SK-N-DZ (cell line): Measurements from ENCODE around the gene CHD5.
A peak's percentile ranks its signal among the peaks of the same experiment; 100 is the strongest.
"Not testable (repeated sequence)": the region's sequence is repeated elsewhere in the genome, so short reads cannot be mapped to it uniquely, and the experiment has no call there.

Experiments used
- DNase-seq: peaks from one replicate; pipeline ENCODE4 v3.0.0-alpha.2; 2015; ENCODE audit warnings: low spot score

Gene CHD5

GRCh38 chr1:6086358-6086757, 93.8 kb downstream of the CHD5 start:
- DNase-seq, result no peak

DNA sequence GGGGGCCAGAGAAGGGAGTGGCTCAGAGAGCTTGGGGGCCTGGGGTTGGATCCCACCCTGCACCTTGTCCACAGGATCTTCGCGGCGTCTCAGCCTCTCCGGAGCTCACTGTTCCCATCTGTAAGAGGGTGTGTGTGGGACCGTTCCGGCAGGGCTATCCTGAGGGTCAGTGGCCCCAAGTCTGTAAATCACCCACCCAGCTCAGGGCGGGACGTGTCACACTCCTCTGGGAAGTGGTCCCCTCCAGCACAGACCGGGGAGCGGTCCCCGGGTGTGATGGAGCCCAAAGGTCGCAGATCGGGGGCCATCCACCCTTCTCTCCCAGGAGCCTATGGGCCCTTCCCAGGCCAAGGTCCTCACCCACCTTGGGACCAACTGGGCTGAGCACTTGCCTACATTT, 94.5 kb downstream of the CHD5 start:
- no peak for DNase-seq

GRCh38 chr1:6084781-6085495, 95.2 kb downstream of the CHD5 start:
- no peak for DNase-seq

DNA sequence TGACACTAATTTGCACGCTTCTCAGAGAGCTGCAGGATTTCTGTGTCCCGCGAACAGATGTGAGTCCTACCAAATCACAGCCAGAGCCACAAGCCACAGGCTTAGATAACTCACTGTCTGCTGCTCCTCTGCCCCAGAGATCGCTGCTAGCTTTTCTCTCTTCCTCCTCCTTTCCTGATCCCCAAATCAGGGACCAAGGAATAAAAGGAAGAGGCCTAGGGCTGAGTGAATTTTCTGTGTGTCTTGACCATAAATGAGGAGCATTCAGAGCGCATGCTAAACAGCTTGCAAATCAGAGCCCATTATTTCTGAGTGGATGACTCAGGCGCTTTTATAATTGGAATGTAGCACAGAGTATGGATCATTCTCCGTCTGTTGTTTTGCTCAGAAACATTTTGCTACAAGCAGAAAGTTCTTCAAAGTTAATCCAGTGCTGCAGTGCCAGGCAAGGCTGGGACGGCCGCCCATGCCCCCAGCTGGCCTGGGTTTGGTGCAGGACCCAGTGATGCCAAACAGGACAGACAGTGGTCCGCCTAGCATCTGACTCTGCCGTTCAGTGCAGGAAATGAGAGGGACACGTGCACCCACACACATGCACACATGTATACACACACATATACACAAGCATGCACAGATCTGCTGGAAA, 96.2 kb downstream of the CHD5 start:
- DNase-seq, result no peak

DNA sequence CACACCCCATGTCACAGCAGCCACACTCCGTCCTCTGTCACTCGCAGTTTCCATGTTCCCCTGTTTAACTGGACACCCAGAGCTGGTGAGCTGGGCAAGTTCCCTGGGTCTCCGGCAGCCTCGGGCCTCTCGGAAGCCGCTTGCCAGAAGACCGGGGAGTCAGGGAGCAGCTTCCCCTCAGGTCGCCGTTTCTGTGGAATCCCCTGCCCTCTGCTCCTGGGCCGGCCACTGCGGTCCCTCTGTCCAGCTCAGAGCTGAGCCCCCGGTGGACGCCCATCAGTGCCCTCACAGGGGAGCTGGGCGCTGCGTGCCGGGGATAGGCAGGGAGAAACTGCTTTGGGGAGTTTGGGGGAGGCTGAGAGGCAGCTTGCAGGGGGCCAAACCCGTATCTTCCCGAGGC, 96.7 kb downstream of the CHD5 start:
- no peak for DNase-seq

DNA sequence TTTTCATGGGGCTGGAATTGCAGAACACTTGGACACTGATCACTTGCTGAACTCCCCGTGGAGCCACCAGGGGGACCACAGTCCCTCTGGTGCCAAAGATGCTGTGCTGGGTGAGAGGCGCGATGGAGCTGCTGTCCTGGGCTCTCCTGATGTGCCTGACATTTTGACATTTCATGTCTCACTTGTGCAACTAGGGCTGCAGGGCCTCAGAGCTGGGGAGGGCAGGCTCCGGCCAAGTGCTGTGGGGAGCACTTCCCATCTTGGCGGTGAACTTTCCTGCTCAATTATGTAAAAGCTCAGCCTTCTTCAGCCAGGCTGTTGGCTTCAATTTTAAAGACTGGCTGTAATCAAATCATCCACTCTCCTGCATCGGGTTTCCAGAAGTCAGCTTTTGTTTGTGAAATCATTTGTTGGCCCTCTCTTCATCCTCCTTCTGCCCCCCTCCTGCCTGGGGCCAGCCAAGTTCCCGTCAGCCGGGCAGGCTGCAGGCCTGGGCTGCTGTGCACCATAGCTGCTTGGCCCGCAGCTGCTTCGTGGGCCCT, 97.6 kb downstream of the CHD5 start:
- DNase-seq, result peak; percentile 47

- DNase-seq, result no peak
Measured at GRCh38 chr1:6081901-6082300, 98.2 kb downstream of the CHD5 start.

- DNase-seq, result no peak
Measured at GRCh38 chr1:6080469-6080868, 99.7 kb downstream of the CHD5 start.

DNA sequence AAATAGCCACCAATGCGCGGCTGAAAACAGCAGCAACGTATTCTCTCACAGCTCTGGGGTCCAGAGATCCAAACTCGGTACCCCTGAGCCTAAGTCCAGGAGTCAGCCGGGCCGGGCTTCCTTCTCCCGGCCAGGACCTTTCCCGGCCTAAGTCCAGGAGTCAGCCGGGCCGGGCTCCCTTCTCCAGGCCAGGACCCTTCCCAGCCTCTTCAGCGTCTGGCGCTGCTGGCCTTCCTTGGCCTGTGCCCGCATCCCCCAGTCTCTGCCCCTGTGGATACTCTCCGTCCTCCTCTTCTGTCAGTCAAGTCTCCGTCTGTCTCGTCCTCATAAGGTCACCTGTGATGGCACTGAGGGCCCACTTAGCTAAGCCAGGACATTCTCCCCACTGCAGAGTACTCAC, 102.2 kb downstream of the CHD5 start:
- no peak for DNase-seq

- no peak for DNase-seq
Measured at GRCh38 chr1:6077506-6077905, 102.6 kb downstream of the CHD5 start.

- DNase-seq, result not testable (repeated sequence)
Measured at GRCh38 chr1:6077061-6077460, 103.1 kb downstream of the CHD5 start.

- no peak for DNase-seq
Measured at GRCh38 chr1:6075748-6076147, 104.4 kb downstream of the CHD5 start.

DNA sequence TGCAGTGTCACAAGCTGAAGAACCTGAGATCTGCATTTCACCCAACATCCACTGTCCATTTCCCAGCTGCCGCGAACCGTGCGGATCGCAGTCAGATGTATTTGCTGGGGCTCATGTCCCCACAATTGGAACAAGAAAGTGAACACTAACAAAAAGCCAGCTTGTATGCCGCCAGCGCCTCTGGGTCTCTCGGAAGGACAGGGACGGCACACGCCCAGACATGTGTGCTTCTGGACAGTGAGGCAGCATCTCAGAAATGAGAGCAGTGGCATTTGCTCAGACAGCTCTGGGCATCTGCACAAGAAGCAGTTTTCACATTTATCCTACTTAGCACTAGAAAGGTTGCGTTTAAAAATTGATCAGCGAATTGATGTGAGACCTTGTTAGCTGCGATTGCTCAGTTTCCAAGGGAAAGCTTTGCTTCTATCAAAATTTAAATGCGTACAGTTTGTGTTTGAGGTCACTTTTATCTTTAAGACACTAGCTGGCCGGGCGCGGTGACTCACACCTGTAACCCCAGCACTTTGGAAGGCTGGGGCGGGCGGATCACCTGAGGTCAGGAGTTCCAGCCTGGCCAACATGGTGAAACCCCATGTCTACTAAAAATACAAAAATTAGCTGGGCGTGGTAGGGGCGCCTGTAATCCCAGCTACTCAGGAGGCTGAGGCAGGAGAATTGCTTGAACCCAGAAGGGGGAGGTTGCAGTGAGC, 105.8 kb downstream of the CHD5 start:
- no peak for DNase-seq

GRCh38 chr1:6073480-6074053, 106.6 kb downstream of the CHD5 start:
- no peak for DNase-seq

GRCh38 chr1:6072774-6073479, 107.2 kb downstream of the CHD5 start:
- DNase-seq, result no peak

DNA sequence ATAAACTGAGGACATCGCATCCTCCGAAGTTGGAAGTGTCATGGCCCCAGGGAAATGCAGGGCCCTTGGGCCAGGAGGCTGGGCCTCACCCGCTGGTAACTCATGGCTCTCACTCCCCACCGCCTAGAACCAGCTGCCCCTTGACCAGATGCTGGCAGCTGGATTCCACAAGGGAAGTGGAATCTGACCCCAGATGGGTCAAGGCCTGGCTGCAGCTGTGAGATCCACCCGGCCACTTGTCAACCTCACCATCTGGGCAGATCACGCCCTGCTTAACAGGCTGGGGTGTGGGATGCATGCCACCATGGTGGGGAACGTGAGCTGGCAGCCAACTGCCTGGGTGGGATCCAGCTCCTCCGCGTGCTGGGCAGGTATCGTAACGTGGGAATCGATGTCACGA, 108.9 kb downstream of the CHD5 start:
- DNase-seq, result no peak

- no peak for DNase-seq
Measured at GRCh38 chr1:6070450-6070974, 109.6 kb downstream of the CHD5 start.

DNA sequence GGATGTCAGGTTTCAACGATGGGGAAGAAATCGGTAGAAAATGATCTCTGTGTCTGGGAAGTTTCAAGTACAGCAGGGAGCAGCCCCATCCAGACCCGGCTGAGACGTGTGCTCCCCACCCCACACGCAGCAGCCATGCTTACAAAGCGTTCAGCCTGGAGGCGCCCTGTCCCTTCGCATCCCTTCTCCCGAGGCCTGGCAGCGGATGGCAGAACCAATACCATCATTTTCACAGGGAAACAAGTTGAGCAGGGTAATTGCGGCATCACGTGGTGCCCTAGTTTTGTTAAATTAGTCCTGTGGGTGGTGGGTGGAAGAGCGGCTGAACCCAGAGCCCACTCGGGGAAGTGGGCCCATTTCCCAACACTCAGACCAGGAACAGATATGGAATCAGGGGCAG, 110.5 kb downstream of the CHD5 start:
- peak; percentile 32 for DNase-seq

- DNase-seq, result no peak
Measured at GRCh38 chr1:6068932-6069331, 111.2 kb downstream of the CHD5 start.

DNA sequence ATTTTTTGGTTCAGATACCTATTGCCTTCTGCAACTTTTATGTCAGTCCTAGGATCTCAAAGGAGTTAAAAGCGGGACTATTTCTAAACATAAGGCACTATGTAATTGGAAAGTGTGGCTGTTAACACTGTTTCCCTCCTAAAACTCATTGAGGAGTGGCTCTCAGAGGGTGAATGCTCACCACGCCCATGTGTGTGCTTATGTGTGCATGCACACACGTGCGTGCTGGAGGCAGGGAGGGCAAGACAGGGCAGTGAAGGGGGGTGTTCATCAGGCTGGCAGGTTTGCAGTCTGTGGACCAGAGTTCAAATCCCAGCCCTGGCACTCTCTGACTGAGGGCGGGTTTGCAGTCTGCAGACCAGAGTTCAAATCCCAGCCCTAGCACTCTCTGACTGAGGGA, 112.0 kb downstream of the CHD5 start:
- no peak for DNase-seq

- DNase-seq, result no peak
Measured at GRCh38 chr1:6066680-6067079, 113.4 kb downstream of the CHD5 start.
